GM10266 (cell line): ENCODE results near the gene TMEM109.
A peak's percentile ranks its signal among the peaks of the same experiment; 100 is the strongest.

Experiments
- DNase-seq: peaks from one replicate; pipeline ENCODE4 v3.0.0; 2012; ENCODE audit errors: extremely low spot score
- TF ChIP-seq, protein P1 (sequence below): IDR thresholded peaks from 2 replicates; pipeline ENCODE4 v1.5.1; 2012; ENCODE audit warnings: mild to moderate bottlenecking, low read depth; ENCODE audit not compliant: control insufficient read depth, insufficient read depth; ENCODE audit errors: missing control alignments

TMEM109 gene

GRCh38 chr11:60899046-60899936, 14.7 kb upstream of the TMEM109 start:
- peak; percentile 47 for DNase-seq
- TF ChIP-seq, protein P1, sequence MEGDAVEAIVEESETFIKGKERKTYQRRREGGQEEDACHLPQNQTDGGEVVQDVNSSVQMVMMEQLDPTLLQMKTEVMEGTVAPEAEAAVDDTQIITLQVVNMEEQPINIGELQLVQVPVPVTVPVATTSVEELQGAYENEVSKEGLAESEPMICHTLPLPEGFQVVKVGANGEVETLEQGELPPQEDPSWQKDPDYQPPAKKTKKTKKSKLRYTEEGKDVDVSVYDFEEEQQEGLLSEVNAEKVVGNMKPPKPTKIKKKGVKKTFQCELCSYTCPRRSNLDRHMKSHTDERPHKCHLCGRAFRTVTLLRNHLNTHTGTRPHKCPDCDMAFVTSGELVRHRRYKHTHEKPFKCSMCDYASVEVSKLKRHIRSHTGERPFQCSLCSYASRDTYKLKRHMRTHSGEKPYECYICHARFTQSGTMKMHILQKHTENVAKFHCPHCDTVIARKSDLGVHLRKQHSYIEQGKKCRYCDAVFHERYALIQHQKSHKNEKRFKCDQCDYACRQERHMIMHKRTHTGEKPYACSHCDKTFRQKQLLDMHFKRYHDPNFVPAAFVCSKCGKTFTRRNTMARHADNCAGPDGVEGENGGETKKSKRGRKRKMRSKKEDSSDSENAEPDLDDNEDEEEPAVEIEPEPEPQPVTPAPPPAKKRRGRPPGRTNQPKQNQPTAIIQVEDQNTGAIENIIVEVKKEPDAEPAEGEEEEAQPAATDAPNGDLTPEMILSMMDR = peak; percentile 94

GRCh38 chr11:60899977-60900376, 14.0 kb upstream of the TMEM109 start:
- TF ChIP-seq, protein P1 = peak; percentile 4
- no peak for DNase-seq

DNA sequence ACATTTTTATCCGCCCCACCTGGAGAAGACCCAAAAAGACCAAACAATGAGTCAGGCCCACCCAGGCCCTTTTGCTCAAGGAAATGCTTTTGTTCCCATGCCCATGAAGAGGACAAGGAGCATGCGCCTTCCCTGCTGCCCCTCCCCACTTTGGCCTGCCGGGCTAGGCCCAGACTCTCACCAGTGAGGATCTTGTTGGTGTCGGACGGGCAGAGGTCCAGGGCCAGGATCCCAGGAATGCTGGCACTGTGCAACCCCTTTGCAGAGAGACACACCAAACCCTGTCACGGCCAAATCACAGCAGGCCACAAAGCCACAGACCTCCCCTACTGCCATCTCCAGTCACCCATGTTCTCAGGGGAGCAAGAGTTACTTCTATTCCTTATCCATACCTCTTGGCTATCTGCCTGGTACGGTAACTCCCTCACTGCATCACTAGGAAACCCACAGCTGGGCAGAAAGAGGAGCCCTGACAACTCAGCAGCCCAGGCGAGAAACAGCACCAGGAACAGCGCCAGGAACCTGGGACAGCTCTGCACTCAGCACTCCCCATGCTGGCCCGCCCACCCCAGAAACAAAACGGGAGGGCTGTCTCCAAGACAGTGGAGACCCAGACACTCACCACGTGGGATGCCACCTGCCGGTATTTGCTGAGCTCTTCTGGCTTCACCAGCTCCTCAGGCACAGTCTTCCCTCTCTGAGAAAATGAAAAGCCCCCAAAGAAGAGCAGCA, 13.1 kb upstream of the TMEM109 start:
- no peak for DNase-seq

GRCh38 chr11:60902625-60903024, 11.3 kb upstream of the TMEM109 start:
- no peak for DNase-seq
- TF ChIP-seq, protein P1 = no peak

More for the DNA sequence above, 13.1 kb upstream of the TMEM109 start:
- TF ChIP-seq, protein P1 = no peak

DNA sequence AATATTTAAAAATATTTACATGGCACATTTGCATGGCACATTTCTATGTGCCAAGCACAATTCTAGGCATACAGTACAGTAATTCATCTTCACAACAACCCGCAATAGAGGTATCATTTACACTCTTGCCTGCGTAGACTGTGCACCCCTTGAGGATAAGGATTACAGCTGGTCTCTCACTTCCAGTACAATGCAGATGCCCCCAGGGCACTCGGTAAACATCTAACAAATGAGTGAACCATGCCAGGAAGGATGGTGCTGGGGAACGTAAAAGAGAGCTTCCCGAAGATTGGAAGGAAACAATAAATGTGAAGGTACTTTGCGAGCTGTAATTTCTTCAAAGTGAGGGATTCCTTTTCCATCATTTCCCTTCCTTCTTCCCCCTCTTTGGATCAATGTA, 8.9 kb upstream of the TMEM109 start:
- no peak for DNase-seq
- TF ChIP-seq, protein P1 = no peak

- no peak for DNase-seq
- TF ChIP-seq, protein P1 = no peak
Observed at GRCh38 chr11:60905551-60906113, 8.3 kb upstream of the TMEM109 start.
